HepG2 (cell line): ENCODE results near the gene DSCAML1. TPM values are rescaled to one million over a fixed set of nuclear protein-coding genes. Genes with fewer than 3 reads are reported as not detected.

ENCODE experiments used
- ATAC-seq: fragments of 200-7000 bp; cut with Tn5 transposase; 3 replicates; pipeline ENCODE4 v1.9.1; 2020; ENCODE audit warnings: mild to moderate bottlenecking, moderate library complexity
- BruUV-seq: library from RNA; stranded (reverse); fragments of 400-500 nt; replicated peaks from 2 replicates; lab custom pipeline; 2021; lab: Mats Ljungman, UMichigan
- CTCF ChIA-PET: fragments of 300-600 bp; formaldehyde crosslinking; extraction: SDS; loops from one replicate; lab custom pipeline; 2021; ENCODE audit warnings: low total read pairs, inconsistent platforms, low intra/inter-chr PET ratio; lab: Yijun Ruan, JAX
- POLR2A ChIA-PET: fragments of 350-600 bp; sonication (Branson Sonifier 250); formaldehyde crosslinking; loops from one replicate; lab custom pipeline; 2020; ENCODE audit warnings: antibody characterized with exemption, inconsistent platforms; lab: Yijun Ruan, JAX
- DNase-seq: peaks from one replicate; pipeline ENCODE4 v3.0.0-alpha.2; 2015; ENCODE audit warnings: low spot score
- FAIRE-seq: peaks from 3 replicates; lab custom pipeline; 2011; peaks lifted over from hg19 to GRCh38; lab: Jason Lieb, UNC
- H2AFZ ChIP-seq: one replicate; pipeline ENCODE4 v1.6.1; 2011; ENCODE audit warnings: low read length, inconsistent platforms
- H3K27ac ChIP-seq: fragments of 300-600 bp; 3 replicates; pipeline ENCODE4 v1.8.0; 2011; ENCODE audit warnings: mixed run types, mild to moderate bottlenecking, mixed read lengths, low read length, inconsistent platforms; ENCODE audit not compliant: insufficient read depth; ENCODE audit errors: extremely low read length
- H3K27me3 ChIP-seq, 2 experiments: fragments of 200-600 bp in 1 of 2; 2 replicates in 1 of 2; 3 replicates in 1 of 2; pipeline versions ENCODE4 v1.6.0 to v1.8.0; 2011; ENCODE audit warnings: low read length in 2 of 2, mild to moderate bottlenecking in 2 of 2, moderate library complexity in 2 of 2, inconsistent platforms in 1 of 2; ENCODE audit not compliant: insufficient read depth in 2 of 2, control insufficient read depth in 1 of 2
- H3K36me3 ChIP-seq, 2 experiments: fragments of 200-600 bp in 1 of 2; replicated peaks in 1 of 2; 2 replicates in 1 of 2; 3 replicates in 1 of 2; pipeline versions ENCODE4 v1.5.1 to v1.8.0; 2011; ENCODE audit warnings: low read length in 2 of 2, inconsistent platforms in 1 of 2; ENCODE audit not compliant: insufficient read depth in 2 of 2, control insufficient read depth in 1 of 2
- H3K4me1 ChIP-seq: 2 replicates; pipeline ENCODE4 v1.5.1; 2012; ENCODE audit warnings: low read length, inconsistent platforms; ENCODE audit not compliant: insufficient read depth
- H3K4me2 ChIP-seq: 2 replicates; pipeline ENCODE4 v1.6.0; 2011; ENCODE audit warnings: low read depth, low read length, inconsistent platforms
- H3K4me3 ChIP-seq, 3 experiments: fragments of 200-600 bp in 1 of 3; sonication (generic), shearing (Covaris generic) in 1 of 3; replicated peaks in 1 of 3; 2 replicates each; pipeline ENCODE4 v1.5.1; 2011 to 2016; ENCODE audit warnings: low read length in 3 of 3, inconsistent platforms in 2 of 3, low read depth in 2 of 3, mild to moderate bottlenecking in 2 of 3, control low read depth in 1 of 3, mixed read lengths in 1 of 3; ENCODE audit not compliant: insufficient read depth in 1 of 3
- H3K79me2 ChIP-seq: one replicate; pipeline ENCODE4 v1.6.1; 2011; ENCODE audit warnings: low read length, inconsistent platforms; ENCODE audit not compliant: insufficient read depth
- H3K9ac ChIP-seq: 2 replicates; pipeline ENCODE4 v1.6.0; 2011; ENCODE audit warnings: mild to moderate bottlenecking, low read depth, low read length, inconsistent platforms; ENCODE audit not compliant: insufficient read depth
- H3K9me3 ChIP-seq: 2 replicates; pipeline ENCODE4 v1.5.1; 2012; ENCODE audit warnings: mild to moderate bottlenecking, low read length
- H4K20me1 ChIP-seq: 2 replicates; pipeline ENCODE4 v1.6.0; 2011; ENCODE audit warnings: inconsistent platforms, mild to moderate bottlenecking, low read length, moderate library complexity; ENCODE audit not compliant: insufficient read depth
- HDAC6 ChIP-seq: fragments of 200-600 bp; sonication (generic); IDR thresholded peaks from 2 replicates; pipeline ENCODE4 v1.7.0; 2017; ENCODE audit warnings: mild to moderate bottlenecking, antibody characterized with exemption, low read length, low read depth
- MXI1 ChIP-seq: IDR thresholded peaks from 3 replicates; pipeline ENCODE4 v1.6.1; 2012; ENCODE audit warnings: low read depth, low read length, inconsistent platforms, borderline replicate concordance
- PHF21A ChIP-seq: sonication (generic); formaldehyde crosslinking; IDR thresholded peaks from 2 replicates; pipeline ENCODE4 v1.5.0; 2020; ENCODE audit warnings: mild to moderate bottlenecking, missing genetic modification reagents
- PHF8 ChIP-seq: sonication (generic); formaldehyde crosslinking; IDR thresholded peaks from 2 replicates; pipeline ENCODE4 v1.5.0; 2020; ENCODE audit warnings: missing genetic modification reagents
- SRSF4 ChIP-seq: fragments of 200-400 bp; formaldehyde crosslinking; IDR thresholded peaks from one replicate; pipeline ENCODE4 v1.6.1; 2018; ENCODE audit warnings: mild to moderate bottlenecking, low read depth, low read length, moderate library complexity; ENCODE audit not compliant: poor library complexity, severe bottlenecking
- ZFP1 ChIP-seq: IDR thresholded peaks from 2 replicates; pipeline ENCODE4 v1.6.1; 2016
- ZNF337 ChIP-seq: sonication (generic); formaldehyde crosslinking; IDR thresholded peaks from 2 replicates; pipeline ENCODE4 v1.5.1; 2020; ENCODE audit warnings: missing genetic modification reagents, low read depth, mild to moderate bottlenecking, borderline replicate concordance
- ZNF451 ChIP-seq: sonication (generic); formaldehyde crosslinking; IDR thresholded peaks from 2 replicates; pipeline ENCODE4 v1.5.0; 2020; ENCODE audit warnings: mild to moderate bottlenecking, missing genetic modification reagents
- ZNF703 ChIP-seq: sonication (generic); formaldehyde crosslinking; IDR thresholded peaks from 2 replicates; pipeline ENCODE4 v1.5.1; 2020; ENCODE audit warnings: missing genetic modification reagents, mild to moderate bottlenecking, moderate library complexity, borderline replicate concordance
- ZNF772 ChIP-seq: sonication (generic); formaldehyde crosslinking; IDR thresholded peaks from 2 replicates; pipeline ENCODE4 v1.5.0; 2020; ENCODE audit warnings: mild to moderate bottlenecking, missing genetic modification reagents
- WGBS: methylation state at CpG from one replicate; pipeline ENCODE4 v1.1.6; 2017; ENCODE audit warnings: low lambda C conversion rate; 5-methylcytosine and 5-hydroxymethylcytosine counted together
- in situ Hi-C: cut with HindIII; loops from 2 replicates; pipeline ENCODE4 v1.10.0; 2017; ENCODE audit warnings: low pct_unique_long_range_greater_than_20kb; ENCODE audit not compliant: extremely low pct_ligation_motif_present
- intact Hi-C: fragments of 100-400 bp; cut with micrococcal nuclease; formaldehyde crosslinking; loops from one replicate; pipeline ENCODE4 v1.10.0; 2022; ENCODE audit not compliant: unreplicated experiment
- polyA plus RNA-seq, 8 experiments: library from polyadenylated mRNA; depleted of rRNA in 3 of 8; stranded (reverse) in 7 of 8; unstranded in 1 of 8; fragments of >200 nt; fragmentation: Illumina TruSeq in 4 of 8; extraction: Trizol in 4 of 8; gene quantifications; 2 replicates each; pipeline versions ENCODE4 v1.2.1 to v1.2.3, GENCODE V29; 2011 to 2016; ENCODE audit warnings: low read depth in 4 of 8, missing spikeins in 1 of 8, mixed read lengths in 1 of 8; ENCODE audit not compliant: insufficient read depth in 1 of 8
- total RNA-seq, 5 experiments: library from RNA; depleted of rRNA; stranded (reverse); fragments of >200 nt; fragmentation: Illumina TruSeq; extraction: Trizol; gene quantifications; 2 replicates each; pipeline ENCODE4 v1.2.3, GENCODE V29; 2016; ENCODE audit warnings: low read depth in 1 of 5
- TF ChIP-seq, protein P1 (sequence below): sonication (generic); formaldehyde crosslinking; IDR thresholded peaks from 2 replicates; pipeline ENCODE4 v1.9.0; 2021; ENCODE audit warnings: mild to moderate bottlenecking, missing genetic modification reagents
- TF ChIP-seq, protein P2 (sequence below): sonication (generic); formaldehyde crosslinking; conservative IDR thresholded peaks from 2 replicates; pipeline ENCODE4 v1.4.0; 2020; ENCODE audit warnings: missing genetic modification reagents
- TF ChIP-seq, protein P3 (sequence below): IDR thresholded peaks from 2 replicates; pipeline ENCODE4 v1.6.1; 2012; ENCODE audit warnings: low read length, improper control_type of control experiment

Gene DSCAML1
- total and polyA plus RNA-seq, 2 of the 13 experiments (the other 11 are each of a cell fraction or from before 2014, with no cell fraction given) = 0.29 to 0.40 TPM

GRCh38 chr11:117459123-117459978 lies 337.7 kb downstream of the DSCAML1 start:
- H3K27me3 ChIP-seq = peaks cover 8 to 24% of the 10 kb centered on the region in 2 experiments; a peak in 4 of 5 replicates
- no TSS peak for BruUV-seq
- FAIRE-seq = no peak
- no peak for TF ChIP-seq ZNF337
- TF ChIP-seq, protein P1, sequence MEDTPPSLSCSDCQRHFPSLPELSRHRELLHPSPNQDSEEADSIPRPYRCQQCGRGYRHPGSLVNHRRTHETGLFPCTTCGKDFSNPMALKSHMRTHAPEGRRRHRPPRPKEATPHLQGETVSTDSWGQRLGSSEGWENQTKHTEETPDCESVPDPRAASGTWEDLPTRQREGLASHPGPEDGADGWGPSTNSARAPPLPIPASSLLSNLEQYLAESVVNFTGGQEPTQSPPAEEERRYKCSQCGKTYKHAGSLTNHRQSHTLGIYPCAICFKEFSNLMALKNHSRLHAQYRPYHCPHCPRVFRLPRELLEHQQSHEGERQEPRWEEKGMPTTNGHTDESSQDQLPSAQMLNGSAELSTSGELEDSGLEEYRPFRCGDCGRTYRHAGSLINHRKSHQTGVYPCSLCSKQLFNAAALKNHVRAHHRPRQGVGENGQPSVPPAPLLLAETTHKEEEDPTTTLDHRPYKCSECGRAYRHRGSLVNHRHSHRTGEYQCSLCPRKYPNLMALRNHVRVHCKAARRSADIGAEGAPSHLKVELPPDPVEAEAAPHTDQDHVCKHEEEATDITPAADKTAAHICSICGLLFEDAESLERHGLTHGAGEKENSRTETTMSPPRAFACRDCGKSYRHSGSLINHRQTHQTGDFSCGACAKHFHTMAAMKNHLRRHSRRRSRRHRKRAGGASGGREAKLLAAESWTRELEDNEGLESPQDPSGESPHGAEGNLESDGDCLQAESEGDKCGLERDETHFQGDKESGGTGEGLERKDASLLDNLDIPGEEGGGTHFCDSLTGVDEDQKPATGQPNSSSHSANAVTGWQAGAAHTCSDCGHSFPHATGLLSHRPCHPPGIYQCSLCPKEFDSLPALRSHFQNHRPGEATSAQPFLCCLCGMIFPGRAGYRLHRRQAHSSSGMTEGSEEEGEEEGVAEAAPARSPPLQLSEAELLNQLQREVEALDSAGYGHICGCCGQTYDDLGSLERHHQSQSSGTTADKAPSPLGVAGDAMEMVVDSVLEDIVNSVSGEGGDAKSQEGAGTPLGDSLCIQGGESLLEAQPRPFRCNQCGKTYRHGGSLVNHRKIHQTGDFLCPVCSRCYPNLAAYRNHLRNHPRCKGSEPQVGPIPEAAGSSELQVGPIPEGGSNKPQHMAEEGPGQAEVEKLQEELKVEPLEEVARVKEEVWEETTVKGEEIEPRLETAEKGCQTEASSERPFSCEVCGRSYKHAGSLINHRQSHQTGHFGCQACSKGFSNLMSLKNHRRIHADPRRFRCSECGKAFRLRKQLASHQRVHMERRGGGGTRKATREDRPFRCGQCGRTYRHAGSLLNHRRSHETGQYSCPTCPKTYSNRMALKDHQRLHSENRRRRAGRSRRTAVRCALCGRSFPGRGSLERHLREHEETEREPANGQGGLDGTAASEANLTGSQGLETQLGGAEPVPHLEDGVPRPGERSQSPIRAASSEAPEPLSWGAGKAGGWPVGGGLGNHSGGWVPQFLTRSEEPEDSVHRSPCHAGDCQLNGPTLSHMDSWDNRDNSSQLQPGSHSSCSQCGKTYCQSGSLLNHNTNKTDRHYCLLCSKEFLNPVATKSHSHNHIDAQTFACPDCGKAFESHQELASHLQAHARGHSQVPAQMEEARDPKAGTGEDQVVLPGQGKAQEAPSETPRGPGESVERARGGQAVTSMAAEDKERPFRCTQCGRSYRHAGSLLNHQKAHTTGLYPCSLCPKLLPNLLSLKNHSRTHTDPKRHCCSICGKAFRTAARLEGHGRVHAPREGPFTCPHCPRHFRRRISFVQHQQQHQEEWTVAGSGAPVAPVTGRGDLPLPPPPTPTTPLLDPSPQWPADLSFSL (CRISPR knock-in tag) = no peak
- TF ChIP-seq MXI1 = no peak
- TF ChIP-seq PHF21A (CRISPR knock-in tag) = no peak
- TF ChIP-seq ZNF451 = no peak
- TF ChIP-seq, protein P2, sequence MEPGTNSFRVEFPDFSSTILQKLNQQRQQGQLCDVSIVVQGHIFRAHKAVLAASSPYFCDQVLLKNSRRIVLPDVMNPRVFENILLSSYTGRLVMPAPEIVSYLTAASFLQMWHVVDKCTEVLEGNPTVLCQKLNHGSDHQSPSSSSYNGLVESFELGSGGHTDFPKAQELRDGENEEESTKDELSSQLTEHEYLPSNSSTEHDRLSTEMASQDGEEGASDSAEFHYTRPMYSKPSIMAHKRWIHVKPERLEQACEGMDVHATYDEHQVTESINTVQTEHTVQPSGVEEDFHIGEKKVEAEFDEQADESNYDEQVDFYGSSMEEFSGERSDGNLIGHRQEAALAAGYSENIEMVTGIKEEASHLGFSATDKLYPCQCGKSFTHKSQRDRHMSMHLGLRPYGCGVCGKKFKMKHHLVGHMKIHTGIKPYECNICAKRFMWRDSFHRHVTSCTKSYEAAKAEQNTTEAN = no peak
- TF ChIP-seq ZFP1 (CRISPR knock-in tag) = no peak
- no peak for TF ChIP-seq ZNF772 (CRISPR knock-in tag)
- no peak for TF ChIP-seq HDAC6
- no peak for TF ChIP-seq SRSF4
- TF ChIP-seq, protein P3, sequence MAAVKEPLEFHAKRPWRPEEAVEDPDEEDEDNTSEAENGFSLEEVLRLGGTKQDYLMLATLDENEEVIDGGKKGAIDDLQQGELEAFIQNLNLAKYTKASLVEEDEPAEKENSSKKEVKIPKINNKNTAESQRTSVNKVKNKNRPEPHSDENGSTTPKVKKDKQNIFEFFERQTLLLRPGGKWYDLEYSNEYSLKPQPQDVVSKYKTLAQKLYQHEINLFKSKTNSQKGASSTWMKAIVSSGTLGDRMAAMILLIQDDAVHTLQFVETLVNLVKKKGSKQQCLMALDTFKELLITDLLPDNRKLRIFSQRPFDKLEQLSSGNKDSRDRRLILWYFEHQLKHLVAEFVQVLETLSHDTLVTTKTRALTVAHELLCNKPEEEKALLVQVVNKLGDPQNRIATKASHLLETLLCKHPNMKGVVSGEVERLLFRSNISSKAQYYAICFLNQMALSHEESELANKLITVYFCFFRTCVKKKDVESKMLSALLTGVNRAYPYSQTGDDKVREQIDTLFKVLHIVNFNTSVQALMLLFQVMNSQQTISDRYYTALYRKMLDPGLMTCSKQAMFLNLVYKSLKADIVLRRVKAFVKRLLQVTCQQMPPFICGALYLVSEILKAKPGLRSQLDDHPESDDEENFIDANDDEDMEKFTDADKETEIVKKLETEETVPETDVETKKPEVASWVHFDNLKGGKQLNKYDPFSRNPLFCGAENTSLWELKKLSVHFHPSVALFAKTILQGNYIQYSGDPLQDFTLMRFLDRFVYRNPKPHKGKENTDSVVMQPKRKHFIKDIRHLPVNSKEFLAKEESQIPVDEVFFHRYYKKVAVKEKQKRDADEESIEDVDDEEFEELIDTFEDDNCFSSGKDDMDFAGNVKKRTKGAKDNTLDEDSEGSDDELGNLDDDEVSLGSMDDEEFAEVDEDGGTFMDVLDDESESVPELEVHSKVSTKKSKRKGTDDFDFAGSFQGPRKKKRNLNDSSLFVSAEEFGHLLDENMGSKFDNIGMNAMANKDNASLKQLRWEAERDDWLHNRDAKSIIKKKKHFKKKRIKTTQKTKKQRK = no peak
- TF ChIP-seq ZNF703 (CRISPR knock-in tag) = no peak
- no peak for TF ChIP-seq PHF8

More at GRCh38 chr11:117459123-117459978, 337.7 kb downstream of the DSCAML1 start:
- H3K9ac ChIP-seq = no peak overlapping the region
- no peaks in the 10 kb centered on the region for H3K4me1 ChIP-seq
- 16% methylated on average over 12 of the region's 16 CpGs for WGBS
- in situ Hi-C loops (no loop called here), intact Hi-C loops (no loop called here)
- ChIA-PET CTCF (no interaction called here), POLR2A (no interaction called here)
- H3K4me3 ChIP-seq = no peak overlapping the region
- DNase-seq (no peak), ATAC-seq (no peak; the same call in 2 of the 3 replicates)
- no peaks in the 10 kb centered on the region for H3K79me2 ChIP-seq
- H2AFZ ChIP-seq = no peak overlapping the region
- H3K27ac ChIP-seq = no peak overlapping the region
- H4K20me1 ChIP-seq = no peaks in the 10 kb centered on the region
- no peak overlapping the region for H3K4me2 ChIP-seq
- H3K36me3 ChIP-seq = no peaks in the 10 kb centered on the region
- H3K9me3 ChIP-seq = no peaks in the 10 kb centered on the region
